ENCODE results near the gene LENG9. TPM values are rescaled to one million over a fixed set of nuclear protein-coding genes. Genes with fewer than 3 reads are reported as not detected.
"Not testable (repeated sequence)": the region's sequence is repeated elsewhere in the genome, so short reads cannot be mapped to it uniquely, and the experiment has no call there.

The LENG9 gene
- 3.7 and 4.1 TPM in 2 replicates for total RNA-seq

DNA sequence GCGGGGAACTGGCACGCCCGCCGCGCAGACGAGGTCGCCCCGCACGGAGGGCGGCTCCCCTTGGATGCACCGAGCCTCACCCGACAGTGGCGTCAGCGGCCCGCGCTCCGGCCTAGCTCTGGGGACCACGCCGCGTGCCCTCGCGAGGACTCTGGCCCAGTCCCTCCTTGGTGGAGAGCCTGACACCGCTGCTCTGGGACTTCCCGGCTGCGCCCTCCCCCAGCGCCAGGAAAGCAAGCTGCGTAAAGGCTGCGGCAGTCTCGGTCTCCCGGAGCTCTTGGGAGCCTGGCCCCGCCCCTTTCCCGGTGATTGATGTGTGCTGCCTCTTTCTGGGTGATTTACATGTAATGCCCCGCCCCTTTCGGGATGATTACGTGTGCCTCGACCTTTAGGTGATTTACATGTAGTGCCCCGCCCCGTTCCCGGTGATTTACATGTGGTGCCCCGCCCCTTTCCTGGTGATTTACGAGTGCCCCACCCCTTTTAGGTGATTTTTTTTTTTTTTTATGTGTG, at the start of gene LENG9:
LENG9 (minus strand) TSS at position 248 of the 513 bp plus-strand sequence. CDS start 252 bp downstream, outside the sequence.
- peak; percentile 90 for DNase-seq (ENCODE audit: extremely low read depth, low read depth, low spot score)

DNA sequence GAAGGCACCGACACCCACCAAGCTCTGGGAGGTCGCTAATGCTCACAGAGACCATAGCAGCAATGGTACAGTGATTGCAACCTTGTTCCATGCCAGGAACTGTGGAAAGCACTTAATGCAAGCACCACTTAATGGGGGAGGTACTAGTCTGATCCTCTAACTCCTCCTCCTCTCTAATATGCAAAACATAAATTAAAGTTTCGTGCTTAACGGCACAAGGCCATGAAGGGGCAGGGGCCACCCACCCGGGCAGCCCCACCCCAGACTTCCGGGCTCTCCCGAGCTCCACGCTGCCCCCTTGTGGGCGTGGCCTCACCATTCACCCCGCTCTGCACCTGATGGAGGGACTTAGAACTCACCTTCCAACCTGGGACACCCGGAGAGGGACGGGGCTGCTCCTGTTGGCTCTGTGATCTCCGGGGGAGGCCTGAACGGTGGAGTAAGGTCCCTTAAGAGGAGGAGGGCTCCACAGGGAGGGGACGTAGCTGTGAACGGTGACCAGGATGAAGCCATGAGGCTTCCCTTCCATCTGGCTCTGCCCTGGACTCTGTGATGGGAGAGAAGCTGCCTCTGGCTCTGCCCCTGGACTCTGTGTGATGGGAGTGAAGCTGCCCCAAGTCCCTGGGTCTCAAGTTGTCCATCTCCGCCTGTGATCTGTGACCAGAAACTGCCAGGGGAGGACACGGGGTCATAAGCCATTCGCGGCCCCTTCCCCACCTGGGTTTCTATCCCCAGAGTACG, 45.8 kb upstream of the LENG9 start:
- DNase-seq (ENCODE audit: extremely low read depth, low read depth, low spot score): not testable (repeated sequence)

DNA sequence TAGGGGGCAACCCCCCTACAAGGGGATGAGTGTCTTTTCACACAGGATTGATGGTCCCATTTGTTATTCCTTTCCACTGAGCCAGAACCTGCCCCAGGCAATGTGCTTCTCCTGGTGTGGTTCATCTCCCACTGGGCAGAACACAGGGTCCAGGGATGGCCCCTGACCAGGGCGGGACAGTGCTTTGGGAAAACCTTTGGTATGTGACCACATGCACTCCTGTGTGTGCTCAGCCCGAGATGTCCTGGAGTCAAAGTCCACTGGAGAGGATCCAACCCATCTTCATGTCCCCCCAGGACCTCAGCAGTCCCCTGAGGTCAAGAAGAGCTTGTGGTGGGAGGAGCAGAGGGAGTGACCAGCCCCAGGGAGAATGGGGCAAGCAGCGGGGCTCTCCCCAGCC, 44.9 kb upstream of the LENG9 start:
- not testable (repeated sequence) for DNase-seq (ENCODE audit: extremely low read depth, low read depth, low spot score)

DNA sequence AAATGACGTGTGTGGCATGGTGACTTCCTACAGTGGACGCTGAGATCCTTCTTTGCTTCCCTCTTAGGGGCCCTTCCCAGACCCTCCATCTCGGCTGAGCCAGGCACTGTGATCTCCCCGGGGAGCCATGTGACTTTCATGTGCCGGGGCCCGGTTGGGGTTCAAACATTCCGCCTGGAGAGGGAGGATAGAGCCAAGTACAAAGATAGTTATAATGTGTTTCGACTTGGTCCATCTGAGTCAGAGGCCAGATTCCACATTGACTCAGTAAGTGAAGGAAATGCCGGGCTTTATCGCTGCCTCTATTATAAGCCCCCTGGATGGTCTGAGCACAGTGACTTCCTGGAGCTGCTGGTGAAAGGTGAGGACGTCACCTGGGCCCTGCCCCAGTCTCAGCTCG, 44.2 kb upstream of the LENG9 start:
- DNase-seq (ENCODE audit: extremely low read depth, low read depth, low spot score): no peak

DNA sequence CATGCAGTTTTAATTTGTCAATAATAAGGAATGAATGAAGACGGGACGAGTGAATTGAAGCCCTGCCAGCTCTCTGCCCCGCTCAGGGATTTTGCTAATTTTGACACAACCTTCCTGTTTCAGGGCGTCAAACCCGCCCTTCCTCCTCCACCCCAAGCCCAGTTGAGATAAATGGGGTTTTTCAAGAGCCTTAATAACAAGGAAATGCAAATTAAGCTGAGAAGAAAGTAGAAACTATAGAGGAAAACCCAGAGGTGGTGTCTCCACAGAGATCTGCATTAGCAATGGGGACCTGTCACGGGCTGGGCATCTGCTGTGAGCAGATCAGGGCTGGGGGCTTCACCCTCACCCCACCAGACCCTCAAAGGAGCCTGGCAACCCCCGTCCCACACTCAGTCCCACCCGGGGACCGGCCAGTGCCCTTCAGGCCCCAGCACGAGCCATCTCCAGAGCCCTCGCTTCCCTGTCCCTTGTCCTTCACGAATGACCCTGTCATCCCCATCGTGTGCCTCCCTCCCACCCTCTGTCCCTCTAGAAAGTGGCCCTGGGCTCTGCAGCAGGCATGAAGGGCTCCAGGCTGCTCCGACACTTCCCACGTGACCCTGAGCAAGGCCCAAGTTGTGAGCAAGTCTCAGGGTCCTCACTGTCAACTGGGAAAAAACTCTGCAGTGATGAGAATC, 43.6 kb upstream of the LENG9 start:
- not testable (repeated sequence) for DNase-seq (ENCODE audit: extremely low read depth, low read depth, low spot score)

DNA sequence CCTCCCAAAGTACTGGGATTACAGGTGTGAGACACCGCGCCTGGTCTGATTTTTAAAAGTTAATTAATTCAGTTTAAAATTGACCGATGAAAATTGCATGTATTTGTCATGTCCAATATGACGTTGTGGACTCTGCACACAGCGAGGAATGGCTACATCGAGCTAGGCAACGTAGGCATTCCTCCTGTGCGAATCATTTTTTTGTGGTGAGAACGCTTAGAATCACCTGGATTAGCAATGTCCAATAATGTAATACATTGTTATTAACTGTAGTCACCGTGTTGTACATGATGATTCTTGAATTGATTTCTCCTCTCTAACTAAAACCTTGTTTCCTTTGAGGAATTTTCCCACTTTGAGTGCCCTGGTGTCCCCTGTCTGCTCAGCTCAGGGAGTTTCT, 42.5 kb upstream of the LENG9 start:
- no peak for DNase-seq (ENCODE audit: extremely low read depth, low read depth, low spot score)

DNA sequence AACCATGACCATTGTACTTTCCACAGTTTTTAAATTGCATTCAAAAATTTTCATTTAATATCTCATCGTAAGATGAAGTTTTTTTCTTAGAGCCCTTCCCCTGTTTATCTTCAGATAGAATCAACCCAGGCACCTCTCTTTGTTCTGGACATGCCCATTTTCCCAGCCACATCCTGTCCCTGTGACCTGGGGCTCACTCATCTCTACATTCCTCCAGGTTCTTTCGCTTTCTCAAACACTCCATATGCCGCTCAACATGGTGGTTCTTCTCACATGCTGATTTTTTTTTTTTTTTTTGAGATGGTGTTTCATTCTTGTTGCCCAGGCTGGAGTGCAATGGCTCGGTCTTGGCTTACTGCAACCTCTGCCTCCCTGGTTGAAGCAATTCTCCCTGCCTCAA, 42.0 kb upstream of the LENG9 start:
- not testable (repeated sequence) for DNase-seq (ENCODE audit: extremely low read depth, low read depth, low spot score)

DNA sequence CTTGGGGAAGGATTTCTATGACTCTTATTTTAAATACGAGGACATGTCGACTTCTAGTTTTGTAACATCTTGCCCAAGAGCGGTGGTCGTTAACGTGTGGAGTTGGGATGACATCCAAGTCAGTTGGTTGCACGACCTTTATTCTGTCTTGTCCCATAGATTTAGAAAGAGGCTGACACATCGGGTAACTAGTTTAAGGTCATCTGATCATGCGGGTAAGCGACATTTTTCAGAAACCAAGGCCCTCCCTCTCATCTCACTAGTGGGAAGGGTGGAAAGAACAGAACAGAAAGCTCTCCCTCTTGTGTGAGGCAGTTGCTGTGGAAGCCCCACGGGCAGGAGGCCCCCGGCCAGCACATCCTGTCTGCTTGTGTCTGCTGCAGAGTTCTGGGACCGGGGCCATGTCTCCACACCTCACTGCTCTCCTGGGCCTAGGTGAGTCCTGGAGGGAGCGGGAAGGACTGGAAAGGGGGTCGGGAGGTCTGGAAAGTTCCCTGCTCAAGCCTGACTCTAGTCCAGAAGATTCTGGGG, 39.0 kb upstream of the LENG9 start, which contains the start of gene LAIR2:
LAIR2 (plus strand) TSS at position 314 of the 531 bp plus-strand sequence; CDS start at position 402, 88 bp downstream.
- DNase-seq (ENCODE audit: extremely low read depth, low read depth, low spot score): no peak

DNA sequence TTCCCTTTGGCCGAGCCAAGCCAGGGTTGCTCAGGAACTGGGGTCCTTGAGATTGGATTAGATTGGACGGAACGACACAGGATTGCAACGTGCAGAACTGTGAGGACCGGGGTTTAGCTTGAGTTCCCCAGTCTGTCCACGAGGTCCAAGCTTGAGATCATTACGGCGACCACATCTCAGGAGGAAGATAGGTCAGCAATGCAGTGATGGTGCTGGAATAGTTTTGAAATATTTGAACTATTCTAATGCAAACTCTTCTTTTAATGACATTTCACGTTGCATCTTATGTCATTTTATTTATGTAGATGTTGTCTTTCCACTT, 34.8 kb upstream of the LENG9 start:
- not testable (repeated sequence) for DNase-seq (ENCODE audit: extremely low read depth, low read depth, low spot score)

DNA sequence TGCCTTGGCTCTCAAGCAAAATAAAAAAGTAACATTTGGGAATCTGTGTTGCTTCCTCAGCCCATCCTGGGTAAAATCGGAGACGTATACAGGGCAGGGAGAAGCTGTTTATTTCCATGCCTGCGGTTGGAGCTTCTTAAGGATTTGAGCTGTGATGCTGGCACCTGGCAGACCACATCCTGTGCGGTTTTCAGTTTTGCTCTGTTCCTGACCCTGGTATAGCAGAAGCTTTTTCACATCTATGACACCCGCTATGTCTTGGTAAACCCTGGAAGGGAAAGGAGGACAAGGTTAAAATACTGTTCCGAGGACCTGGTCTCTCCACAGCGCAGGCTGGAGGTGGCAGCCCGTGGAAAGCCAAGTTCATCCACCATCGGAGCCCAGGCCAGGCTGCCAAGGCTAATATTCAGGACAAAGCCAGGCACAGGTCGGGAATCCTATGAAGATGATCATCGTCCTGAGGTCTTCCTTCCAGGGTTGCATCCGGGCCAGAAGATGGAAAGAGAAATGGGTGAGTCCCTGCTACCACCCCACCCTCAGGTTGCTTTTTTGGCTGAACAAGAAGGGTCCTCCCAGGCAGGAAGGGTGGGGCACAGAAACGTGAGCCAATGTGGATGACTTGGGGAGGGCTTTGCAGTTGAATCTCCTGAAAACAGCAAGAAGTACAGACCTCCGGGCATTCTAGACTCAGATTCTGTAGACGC, 34.3 kb upstream of the LENG9 start:
- DNase-seq (ENCODE audit: extremely low read depth, low read depth, low spot score): not testable (repeated sequence)

DNA sequence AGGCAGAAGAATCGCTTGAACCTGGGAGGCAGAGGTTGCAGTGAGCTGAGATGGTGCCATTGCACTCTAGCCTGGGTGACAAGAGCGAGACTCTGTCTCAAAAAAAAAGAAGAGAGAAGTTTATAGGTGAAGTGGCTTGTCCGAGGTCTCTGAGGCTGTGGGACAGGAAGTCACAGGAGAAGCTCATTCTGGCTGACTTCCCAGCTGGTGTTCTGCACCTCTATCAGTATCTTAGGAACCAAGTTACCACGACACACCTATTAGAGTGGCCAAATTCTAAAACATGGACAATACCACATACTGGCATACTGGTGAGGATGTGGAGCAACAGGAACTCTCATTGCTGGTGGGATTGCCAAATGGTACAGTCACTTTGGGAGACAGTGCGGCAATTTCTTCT, 31.7 kb upstream of the LENG9 start:
- DNase-seq (ENCODE audit: extremely low read depth, low read depth, low spot score): not testable (repeated sequence)

DNA sequence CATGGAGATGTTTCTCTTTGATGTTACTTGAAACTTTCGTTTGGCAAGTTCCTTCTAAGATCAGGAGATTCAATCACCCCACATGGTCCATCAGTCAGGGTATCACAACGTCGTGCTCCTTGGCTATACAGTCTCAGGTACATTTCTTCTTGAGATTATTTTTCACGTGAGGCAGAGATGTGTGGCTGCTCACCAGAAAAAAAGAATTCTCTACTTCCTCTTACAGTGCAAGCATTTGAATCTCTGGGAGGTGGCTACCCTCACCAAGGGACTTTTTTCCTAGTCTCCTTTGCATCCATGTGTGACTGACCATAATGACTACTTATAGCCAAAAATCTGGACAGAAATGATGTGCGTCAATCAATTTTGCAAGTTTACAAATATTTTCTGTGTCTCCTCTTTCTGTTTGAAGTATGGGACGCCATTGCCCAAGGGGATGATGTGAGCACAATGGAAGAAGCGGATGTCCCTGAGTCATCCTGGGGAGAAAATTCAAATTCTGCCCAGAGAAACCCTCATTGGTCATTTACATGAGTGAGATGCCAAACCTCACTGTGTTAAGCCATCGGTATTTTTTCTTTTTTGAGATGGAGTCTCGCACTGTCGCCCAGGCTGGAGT, 30.5 kb upstream of the LENG9 start:
- no peak for DNase-seq (ENCODE audit: extremely low read depth, low read depth, low spot score)

DNA sequence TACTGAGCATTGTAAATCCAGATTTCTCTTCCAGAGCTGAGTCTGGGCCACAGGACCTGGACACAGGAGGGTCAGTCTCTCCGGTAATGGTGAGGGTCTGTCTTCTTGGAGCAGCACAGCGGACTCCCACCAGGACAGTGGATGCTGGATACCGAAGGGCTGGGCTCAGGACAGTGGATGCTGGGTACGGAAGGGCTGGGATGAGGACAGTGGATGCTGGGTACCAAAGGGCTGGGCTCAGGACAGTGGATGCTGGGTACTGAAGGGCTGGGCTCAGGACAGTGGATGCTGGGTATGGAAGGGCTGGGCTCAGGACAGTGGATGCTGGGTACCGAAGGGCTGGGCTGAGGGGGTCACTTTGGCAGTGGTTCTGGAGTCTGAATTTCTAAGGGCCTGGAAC, 29.5 kb upstream of the LENG9 start:
- not testable (repeated sequence) for DNase-seq (ENCODE audit: extremely low read depth, low read depth, low spot score)

DNA sequence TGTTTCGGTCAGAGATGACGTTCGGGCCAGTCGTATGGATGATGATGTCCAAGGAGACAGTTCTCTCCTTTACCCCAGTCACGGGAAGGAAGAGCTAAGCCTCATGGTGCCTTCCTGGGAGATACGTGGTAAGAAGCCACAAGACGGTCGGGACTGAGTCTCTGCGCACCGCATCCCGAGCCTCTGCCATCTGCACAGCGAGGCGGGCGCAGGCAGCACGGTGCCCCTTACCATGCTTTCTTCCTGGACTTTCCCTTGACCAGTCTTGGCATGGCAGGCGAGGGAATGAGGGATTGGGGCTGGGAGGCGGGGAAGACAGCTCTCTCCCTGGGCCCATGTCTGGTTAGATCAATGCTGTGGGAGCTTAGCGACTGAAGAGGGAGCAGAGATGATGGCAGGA, 29.0 kb upstream of the LENG9 start:
- DNase-seq (ENCODE audit: extremely low read depth, low read depth, low spot score): no peak

DNA sequence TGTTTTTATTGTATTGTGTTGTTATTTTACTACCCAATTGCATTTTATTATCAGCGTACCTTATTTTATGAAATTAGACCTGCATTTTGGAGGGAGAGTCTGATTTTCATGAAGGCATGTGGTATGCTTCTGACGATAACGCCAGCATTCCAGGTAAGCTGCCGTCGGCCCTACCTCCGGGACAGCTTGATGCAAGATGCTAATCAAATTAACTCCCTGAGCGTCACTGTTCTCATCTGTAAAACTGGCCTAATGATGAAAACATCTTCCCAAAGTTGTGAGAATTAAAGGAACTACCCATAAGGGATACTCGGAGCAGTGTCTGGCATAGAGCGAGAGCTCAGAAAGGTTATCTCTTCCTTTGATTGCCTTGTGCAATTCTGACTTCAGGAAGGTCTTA, 26.2 kb upstream of the LENG9 start:
- DNase-seq (ENCODE audit: extremely low read depth, low read depth, low spot score): no peak

DNA sequence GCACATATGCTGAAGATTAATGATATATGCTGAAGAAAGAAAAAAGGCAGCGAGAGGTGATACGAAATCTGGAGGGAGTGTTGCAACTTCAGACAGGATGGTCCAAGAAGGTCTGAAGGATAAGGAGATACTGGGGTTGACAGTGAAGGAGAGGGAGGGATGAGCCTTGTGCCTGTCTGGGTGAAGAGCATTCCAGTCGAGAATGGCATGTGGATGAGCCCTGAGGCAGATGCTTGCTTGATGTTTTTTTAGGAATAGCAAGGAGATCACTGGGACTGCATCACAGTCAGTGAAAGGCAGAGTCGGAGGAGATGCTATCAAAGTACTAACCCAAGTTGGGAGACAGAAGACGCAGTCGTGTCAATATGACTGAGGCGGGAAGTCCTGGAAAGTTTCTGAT, 25.8 kb upstream of the LENG9 start:
- DNase-seq (ENCODE audit: extremely low read depth, low read depth, low spot score): no peak

DNA sequence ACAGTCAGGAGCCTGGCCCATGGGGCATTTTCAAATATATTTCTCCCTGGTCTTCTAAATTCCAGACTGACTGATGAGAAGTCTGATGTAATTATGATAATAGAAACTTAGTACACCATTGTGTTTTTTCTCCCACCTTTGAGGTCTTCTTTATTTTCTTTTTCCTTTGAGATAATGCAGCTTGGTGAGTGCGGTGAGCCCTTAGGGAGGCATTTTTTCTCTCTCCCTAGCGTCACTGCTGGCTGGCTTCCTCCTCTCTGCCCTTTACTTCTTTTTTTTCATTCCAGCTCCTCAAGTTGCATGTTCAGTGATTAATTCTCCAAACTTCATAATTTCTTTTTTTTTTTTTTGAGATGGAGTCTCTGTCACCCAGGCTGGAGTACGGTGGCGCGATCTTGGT, 22.3 kb upstream of the LENG9 start:
- no peak for DNase-seq (ENCODE audit: extremely low read depth, low read depth, low spot score)

DNA sequence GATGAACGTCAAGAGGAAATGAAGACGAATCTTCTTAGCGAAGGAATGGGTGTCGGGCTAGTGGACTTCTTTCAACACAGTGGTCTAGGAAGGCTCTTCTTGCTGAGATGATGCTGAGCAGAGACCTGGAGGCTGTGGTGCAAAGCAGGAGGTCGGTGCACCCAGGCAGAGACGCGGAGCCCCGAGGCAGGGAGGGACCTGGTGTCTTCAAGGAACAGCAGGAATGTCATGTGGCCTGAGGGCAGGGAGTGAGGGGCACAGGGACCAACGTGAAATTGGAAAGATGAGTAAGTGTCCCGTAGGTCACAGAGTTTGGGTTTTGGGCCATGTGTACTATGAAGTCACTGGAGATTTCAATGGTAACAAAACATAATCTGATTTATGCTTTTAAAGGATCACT, 20.9 kb upstream of the LENG9 start:
- no peak for DNase-seq (ENCODE audit: extremely low read depth, low read depth, low spot score)

DNA sequence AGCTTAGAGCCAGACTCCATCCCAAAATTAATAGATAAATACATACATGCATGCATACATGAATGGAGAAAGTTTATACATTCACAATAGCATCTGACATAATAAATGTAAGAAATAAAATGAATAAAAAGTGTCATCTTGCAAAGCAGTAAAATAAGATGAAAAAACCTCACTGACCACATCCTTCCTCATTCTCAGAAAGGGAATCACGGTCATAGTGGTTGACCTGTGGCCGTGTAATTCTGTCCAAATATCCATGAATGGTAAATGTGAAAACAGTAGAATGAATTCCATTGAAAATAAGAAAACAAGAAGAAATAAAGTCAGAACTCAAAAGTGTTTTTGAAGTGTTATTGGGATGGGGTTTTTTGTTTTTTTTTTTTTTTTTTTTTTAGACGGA, 19.3 kb upstream of the LENG9 start:
- DNase-seq (ENCODE audit: extremely low read depth, low read depth, low spot score): no peak

DNA sequence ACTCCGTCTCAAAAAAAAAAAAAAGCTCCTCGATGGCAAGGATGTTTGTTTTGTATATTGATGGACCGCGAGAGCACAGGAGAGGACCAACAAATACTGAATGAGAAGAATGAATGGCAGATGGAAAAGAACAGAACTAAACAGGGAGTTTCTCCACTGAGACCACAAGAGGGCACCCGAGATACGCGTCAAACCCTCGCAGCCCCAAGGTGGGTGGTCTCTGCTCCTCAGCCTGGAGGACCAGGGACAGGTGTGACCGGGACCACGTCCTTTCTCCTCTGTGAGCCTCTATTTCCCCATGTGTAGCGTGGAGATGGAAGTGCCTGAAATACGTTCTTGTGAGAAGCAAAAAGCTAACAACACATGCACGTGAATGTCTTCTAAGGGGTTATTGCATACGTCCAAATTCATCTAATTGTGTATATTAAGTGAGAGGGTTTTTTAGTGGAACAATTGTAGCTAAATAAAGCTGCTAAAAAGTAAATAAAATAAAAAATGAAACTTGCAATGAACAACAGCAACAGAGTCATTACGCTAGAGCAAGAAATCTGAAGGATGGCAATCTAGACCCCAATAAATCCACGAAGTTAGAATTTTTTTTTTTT, 17.9 kb upstream of the LENG9 start:
- no peak for DNase-seq (ENCODE audit: extremely low read depth, low read depth, low spot score)
